ENCODE data around the gene PGRMC2. TPM values are rescaled to one million over a fixed set of nuclear protein-coding genes. Genes with fewer than 3 reads are reported as not detected.
A peak's percentile ranks its signal among the peaks of the same experiment; 100 is the strongest.

Gene PGRMC2
- total and polyA plus RNA-seq, 2 of the 4 experiments (the other 2 are of a cell fraction), result 13.4 to 40.7 TPM

- Histone ChIP-seq H2BK15ac (ENCODE audit: low read depth, low read length) (no peak overlapping the region), H3K18ac (ENCODE audit: low read depth, low read length) (no peak overlapping the region), H3K4me2 (ENCODE audit: low read depth, low read length) (peak overlapping the region; percentile 67), H4K91ac (ENCODE audit: insufficient read depth, low read depth, low read length) (no peak overlapping the region), H2AK5ac (ENCODE audit: low read depth, low read length) (no peak overlapping the region), H3K27ac (ENCODE audit: insufficient read depth, low read length) (no peak overlapping the region), H2BK20ac (ENCODE audit: low read depth, low read length) (no peak overlapping the region), H2BK120ac (ENCODE audit: low read depth, low read length) (no peak overlapping the region), H3K4ac (ENCODE audit: low read depth, low read length) (no peak overlapping the region), H3K9me1 (ENCODE audit: insufficient read depth, low read length) (no peaks in the 10 kb centered on the region), H3K36me3 (ENCODE audit: control insufficient read depth, insufficient read depth, low read length) (peaks cover 15% of the 10 kb centered on the region), H3K27me3 (ENCODE audit: control insufficient read depth, insufficient read depth, low read length) (no peaks in the 10 kb centered on the region), H4K20me1 (ENCODE audit: insufficient read depth, low read length) (peaks cover 21% of the 10 kb centered on the region), H3K56ac (ENCODE audit: extremely low read depth, insufficient read depth, low read length) (no peak overlapping the region), H4K5ac (ENCODE audit: low read depth, low read length) (no peak overlapping the region), H2AFZ (replicated peaks; ENCODE audit: low read length, poor library complexity) (no peak overlapping the region), H3K14ac (replicated peaks; ENCODE audit: low read depth, low read length) (no peak overlapping the region), H3K9ac (ENCODE audit: low read depth, low read length) (no peak overlapping the region), H3K23ac (ENCODE audit: low read depth, low read length) (no peak overlapping the region), H4K8ac (ENCODE audit: low read depth in 2 of 2, low read length in 2 of 2) (no peak overlapping the region), H3K9me3 (ENCODE audit: control insufficient read depth, insufficient read depth, low read length) (no peaks in the 10 kb centered on the region), H3K4me3 (ENCODE audit: insufficient read depth, low read depth, low read length) (no peak overlapping the region), H2AK9ac (replicated peaks; ENCODE audit: low read depth, low read length, poor library complexity) (no peak overlapping the region), H3K79me1 (ENCODE audit: low read depth in 1 of 2, low read length in 2 of 2) (peaks cover 7 to 18% of the 10 kb centered on the region in 2 experiments; a peak in 3 of 4 replicates), H2BK5ac (ENCODE audit: low read depth, low read length, poor library complexity, severe bottlenecking) (no peak overlapping the region), H3K4me1 (ENCODE audit: control insufficient read depth, insufficient read depth, low read length) (peaks cover 2% of the 10 kb centered on the region)
- no TSS peak for BruUV-seq (replicated peaks)
- TF ChIP-seq RAD21 (IDR thresholded peaks at IDR 0.05; ENCODE audit: low read length) (no peak), RCOR1 (IDR thresholded peaks at IDR 0.05; ENCODE audit: insufficient replicate concordance, low read length) (no peak), CEBPB (IDR thresholded peaks at IDR 0.05; ENCODE audit: low read depth, low read length) (0 out of 2 replicates have a peak, but pooled peaks have one; percentile 23), MAZ (IDR thresholded peaks at IDR 0.05; ENCODE audit: borderline replicate concordance, low read depth, low read length) (no peak)
- ATAC-seq (ENCODE audit: low read depth) (no peak), DNase-seq (no peak)
- dilution Hi-C loops (cut with HindIII; ENCODE audit: low sequenced_read_pairs, unreplicated experiment) (no loop called here), in situ Hi-C loops (cut with MboI; ENCODE audit: low sequenced_read_pairs) (loop anchor here (10.0 kb wide), 1 partner anchor 582 kb away; no protein-coding TSS in a partner anchor), intact Hi-C loops (cut with micrococcal nuclease) (loop anchor here (10.0 kb wide), 1 partner anchor 218 kb away; the partner anchor contains the start of gene LARP1B)
- ChIA-PET POLR2A (ENCODE audit: unreplicated experiment) (no interaction called here), CTCF (interaction anchor here (0.7 kb wide), 1 partner anchor 85 kb away, joined by 4 read pairs; no protein-coding TSS in a partner anchor)
Observed at GRCh38 chr4:128282516-128282915, 5.1 kb downstream of the PGRMC2 start.

Measured in IMR-90 (cell line).